HG03108 (cell line): ENCODE data around the gene TEX2.

Source experiments
- ATAC-seq: cut with Tn5 transposase; IDR thresholded peaks from one replicate; pipeline ENCODE4 v1.9.1; 2021; ENCODE audit warnings: moderate library complexity; ENCODE audit not compliant: unreplicated experiment

Gene TEX2

DNA sequence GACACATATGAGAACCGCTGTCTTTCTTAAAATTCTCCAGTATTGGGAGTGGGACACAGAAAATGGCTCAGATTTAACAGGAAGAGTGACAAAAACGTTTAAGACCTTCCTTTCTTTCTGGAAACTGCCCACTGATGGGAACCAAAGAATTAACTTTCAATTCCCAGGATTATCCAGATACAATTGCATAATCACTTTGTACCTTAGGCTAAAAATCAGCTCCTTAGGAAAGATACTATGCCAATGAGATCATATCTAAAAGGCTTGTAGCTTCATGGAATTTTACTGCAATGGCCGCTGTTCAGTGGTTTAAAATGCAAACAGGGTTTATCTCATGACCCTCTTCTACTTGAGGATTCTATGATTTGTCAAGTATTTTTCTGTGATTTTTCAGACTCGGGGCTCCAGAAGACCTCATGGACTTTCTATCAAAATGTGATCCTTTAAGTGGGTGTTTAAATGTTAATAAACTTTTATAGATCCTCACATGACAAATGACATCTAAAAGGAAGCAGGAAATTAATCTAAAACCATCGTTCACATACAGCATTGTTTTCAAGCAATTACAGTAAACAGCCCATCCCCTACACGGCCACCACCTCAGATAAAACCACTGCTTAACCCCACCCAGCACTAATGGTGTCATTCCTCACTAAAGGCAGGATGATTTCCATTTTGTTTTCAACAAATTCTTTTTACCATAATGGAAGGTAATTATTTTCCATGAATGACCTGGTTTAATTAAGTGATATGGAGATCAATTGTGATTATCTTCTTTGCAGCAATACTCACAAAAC is 101.5 kb downstream of the TEX2 start:
- ATAC-seq, result no peak

DNA sequence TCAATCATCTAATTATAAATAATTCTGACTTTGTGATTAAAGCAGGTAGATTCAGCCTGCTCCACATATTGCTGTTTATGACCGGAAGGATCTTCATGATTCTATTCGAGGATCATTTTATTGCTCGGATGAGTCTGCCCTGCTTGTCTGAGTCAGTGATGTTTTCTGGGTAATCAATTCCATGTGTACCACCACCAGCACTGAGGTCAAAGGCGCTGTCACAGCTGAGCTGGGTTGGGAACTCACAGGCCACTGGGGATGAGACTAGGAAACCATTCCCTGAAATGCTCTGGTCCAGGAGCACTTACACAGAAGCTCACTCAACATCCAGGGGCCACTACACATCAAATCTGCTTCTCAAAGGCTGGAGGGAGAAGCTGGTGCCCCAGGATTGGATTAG is 102.7 kb downstream of the TEX2 start:
- no peak for ATAC-seq

DNA sequence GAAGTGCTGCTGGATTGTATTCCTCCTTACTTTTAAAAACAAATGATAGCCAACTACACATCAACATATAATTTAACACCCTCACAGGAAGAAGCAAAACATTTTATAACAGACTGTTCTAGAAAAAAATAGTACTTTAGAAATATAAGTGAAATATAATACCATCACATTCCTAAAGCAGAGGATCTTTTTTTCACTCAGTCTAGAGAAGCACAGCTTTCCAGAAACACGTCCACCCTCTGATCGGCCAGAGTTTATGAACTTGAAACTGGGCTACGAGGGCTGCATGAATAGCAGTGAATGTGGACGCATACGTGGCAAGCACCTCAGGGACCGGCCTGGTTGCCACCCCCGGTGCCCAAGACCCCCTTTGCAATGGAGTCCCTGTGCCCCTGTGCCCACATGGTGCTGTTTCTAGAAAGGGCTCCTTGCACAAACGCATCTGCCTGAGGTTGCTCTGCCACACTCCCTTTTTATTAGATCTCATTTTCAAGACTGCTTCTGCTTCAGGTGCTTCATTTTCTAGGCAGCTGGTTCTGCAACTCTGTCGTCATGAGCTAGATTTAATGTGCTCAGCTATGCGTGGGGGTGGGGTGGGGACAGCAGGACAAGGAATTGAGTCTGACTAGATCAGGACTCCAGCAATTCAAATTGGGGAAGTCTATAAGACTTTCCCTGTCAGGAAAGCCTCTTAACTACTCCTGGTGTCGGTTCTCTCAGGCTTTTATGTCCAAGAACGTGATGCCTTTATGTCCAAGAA is 104.0 kb downstream of the TEX2 start:
- ATAC-seq, result no peak

GRCh38 chr17:64158406-64158805 is 104.7 kb downstream of the TEX2 start:
- no peak for ATAC-seq

DNA sequence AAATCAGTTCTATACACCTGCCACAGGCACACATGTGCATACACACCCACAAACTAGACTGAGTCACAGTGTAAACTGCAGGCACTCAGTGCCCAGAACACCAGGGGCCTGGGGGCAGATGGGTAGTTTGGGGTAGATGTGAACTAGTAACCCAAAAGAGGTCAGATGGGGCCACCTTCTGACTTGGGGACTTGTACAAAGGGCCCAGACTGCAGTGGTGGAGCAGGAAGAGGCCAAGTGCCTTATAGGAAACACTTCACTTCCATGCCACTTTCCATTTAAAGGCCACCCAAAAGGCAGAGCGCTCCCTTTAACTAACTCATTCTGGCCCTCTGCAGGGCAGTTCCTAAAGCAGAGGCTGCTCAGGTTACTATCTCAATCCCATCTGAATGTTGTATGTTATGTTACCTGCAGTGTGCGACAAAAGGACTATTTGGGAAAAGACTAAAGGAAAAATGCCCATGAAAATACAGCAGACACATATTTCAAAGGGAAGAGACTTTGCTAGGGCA is 105.3 kb downstream of the TEX2 start:
- no peak for ATAC-seq

- ATAC-seq, result no peak
These were observed 106.4 kb downstream of the TEX2 start for GRCh38 chr17:64156670-64157069.

GRCh38 chr17:64155751-64156544 is 107.1 kb downstream of the TEX2 start:
- no peak for ATAC-seq

- no peak for ATAC-seq
These were observed 107.9 kb downstream of the TEX2 start for GRCh38 chr17:64155129-64155528.

DNA sequence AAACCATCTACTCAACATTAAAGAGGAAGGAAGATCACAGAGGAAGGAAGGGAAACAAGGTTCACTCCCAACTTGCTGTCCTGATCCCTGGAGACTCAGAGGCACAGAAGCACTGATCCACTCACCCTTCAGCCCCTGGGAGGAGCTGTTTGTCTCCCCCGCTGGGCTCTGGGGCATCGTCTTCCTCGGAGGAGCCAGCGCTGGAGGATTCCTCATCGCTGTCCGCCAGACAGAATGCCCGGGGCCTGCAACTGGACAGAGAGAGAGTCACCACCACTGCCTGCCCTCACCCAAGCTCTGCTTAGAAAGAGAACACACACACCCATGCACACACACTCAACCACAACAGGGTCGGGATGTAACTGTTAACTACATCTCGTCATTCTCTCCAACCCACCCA is 108.3 kb downstream of the TEX2 start:
- ATAC-seq, result no peak

DNA sequence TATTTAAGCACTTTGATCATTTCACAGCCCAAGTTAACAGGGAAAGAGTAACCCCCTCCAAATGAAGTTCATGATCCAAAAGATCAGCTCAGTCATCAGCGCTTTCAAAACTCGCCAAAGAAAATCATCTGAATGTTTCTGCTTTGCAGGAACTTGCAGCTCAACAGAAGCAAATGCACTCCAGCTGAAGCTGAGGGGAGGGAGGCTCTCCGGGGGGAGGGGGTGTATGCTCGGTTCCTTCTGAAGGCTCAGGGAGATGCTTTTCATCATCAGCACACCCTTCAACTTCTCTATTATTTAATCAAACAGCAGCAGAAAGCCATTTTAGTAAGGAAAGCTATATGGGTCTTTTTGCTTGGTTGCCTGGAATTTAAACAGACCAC is 108.8 kb downstream of the TEX2 start:
- ATAC-seq, result no peak

- ATAC-seq, result no peak
These were observed 109.3 kb downstream of the TEX2 start for GRCh38 chr17:64153565-64154312.

GRCh38 chr17:64152428-64153125 is 110.5 kb downstream of the TEX2 start:
- no peak for ATAC-seq

DNA sequence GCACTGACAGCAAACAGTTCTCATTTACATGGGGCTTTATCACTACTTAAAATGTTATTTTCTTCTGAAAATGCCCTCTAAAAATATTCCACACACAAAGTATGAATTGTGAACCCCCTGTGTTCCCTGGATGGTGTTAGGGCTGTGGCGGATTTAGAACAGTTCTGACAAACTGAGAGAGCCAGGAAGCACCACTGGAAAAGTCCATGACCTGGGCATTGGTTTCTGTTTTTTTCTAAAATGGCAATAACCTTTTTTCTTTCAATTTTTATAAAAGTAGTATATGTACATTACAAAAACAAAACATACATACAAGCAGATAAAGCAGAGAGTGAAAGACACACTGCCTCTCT is 112.1 kb downstream of the TEX2 start:
- no peak for ATAC-seq

DNA sequence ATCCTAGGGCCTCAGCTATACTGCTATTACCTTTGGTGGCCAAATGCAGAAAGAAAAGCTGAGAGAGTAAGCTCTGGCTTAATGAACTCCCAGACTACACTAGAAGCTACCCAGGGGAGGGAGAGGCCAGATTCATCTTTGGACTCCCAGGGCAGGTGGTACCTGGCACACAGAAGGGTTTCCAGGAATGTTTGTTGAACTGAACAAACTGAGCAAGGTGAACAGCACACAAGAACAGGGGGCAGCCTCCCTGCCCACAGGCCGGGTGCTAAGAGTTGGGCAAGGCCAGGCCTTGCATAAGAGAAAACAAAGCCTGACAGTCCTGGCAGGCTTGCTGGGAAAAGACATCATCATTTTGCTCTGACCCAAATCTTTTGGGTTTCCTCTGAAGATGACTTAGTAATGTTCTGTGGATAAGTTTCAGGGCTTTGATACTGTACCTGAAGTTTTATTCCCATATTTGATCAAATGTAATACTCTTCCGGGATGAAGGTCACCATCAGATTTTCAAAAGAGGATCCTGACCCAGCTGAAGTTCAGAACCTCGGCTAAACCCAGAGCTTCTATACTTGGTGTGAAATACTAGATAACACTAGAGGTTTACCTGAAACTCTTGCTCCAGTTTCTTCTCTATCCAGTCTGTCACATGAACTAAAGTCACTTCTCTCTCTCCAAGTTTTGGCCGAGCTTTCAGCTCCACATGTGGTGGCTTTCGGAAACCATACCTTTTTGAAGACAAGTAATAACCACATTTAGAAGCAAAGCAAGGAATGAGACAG is 112.6 kb downstream of the TEX2 start:
- no peak for ATAC-seq

DNA sequence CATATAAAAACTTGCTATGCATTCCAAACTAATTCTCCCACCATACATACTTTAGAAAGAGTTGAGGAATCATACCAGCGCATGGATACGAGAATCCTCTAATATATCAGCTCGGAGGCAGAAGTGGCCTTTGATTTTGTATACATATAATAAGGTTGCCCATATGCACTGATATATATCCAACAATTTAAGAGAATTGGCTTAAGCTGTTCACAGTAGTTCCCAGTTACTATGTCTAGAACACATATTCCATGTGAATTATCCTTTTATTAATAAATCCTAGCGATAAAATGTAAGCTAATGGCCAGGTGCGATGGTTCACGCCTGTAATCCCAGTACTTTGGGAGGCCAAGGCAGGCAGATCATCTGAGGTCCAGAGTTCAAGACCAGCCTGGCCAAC is 113.9 kb downstream of the TEX2 start:
- no peak for ATAC-seq

DNA sequence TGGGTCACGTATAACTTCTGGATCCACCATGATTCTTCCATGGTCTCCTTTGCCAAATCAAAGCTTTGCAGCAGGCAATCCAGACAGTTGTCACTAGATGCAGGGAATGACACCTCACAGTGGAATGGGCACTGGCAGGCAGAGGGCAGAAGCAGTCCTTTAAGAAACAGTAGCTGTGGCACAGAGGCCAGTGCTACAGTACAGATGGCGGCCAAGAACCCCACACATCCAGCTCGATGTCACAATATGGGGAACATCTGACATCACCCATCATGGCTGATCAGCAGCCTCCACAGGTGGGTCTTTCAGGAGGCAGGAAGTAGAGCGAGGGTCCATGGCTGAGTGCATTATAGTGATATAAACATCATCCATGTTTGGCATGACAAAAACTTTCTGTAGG is 114.4 kb downstream of the TEX2 start:
- ATAC-seq, result no peak

- no peak for ATAC-seq
These were observed 114.9 kb downstream of the TEX2 start for GRCh38 chr17:64148017-64148631.

DNA sequence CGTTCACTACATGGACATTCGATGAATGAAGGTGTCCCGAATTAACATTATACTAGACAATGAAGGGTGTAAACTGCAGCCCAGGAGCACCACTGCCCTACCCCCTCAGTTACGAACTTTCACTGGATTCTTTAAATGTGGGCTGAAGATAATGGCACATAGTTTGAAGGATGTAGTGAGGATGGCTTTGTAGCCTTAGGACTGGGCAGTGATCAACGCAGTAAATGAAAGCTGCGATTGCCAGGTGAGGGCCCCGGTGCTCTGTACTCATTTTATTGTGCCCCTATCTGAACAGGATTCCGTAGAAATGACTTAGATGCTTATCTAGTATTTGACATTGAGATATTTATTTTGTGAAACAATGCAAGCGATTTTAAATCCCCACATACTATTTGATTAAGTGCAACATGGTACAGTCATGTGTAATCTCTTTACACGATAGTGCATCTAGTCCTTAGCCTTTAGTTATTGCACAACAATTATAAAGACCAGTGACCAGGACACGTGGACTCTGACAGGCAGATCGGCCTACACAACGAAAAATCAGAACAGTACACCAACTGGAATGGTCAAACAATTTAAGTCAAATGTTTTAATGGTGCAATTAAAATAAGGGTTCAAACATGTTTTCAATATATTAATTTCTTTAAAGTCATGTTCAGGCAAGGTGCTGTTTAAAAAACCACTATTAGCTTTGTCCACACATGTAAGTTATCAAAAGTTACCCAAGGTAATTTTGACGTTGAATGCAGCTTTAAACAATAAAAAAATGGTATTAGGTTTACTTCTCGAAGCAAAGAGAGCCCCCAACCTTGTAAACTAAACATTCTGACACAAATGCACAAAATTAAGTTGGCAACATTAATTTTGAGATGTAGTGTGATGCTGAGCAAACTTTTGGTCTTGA is 115.7 kb downstream of the TEX2 start:
- ATAC-seq, result no peak
